Adipocyte (in vitro differentiated cells): ENCODE data around the gene IQSEC3.
"Not testable (repeated sequence)": the region's sequence is repeated elsewhere in the genome, so short reads cannot be mapped to it uniquely, and the experiment has no call there.

Source experiments
- DNase-seq: peaks from one replicate; pipeline ENCODE4 v3.0.0-alpha.2; 2015; ENCODE audit warnings: low read depth
- H3K27me3 ChIP-seq: replicated peaks from 2 replicates; pipeline ENCODE4 v1.7.0; 2013; ENCODE audit warnings: mild to moderate bottlenecking, low read length, moderate library complexity; ENCODE audit not compliant: control insufficient read depth, insufficient read depth
- H3K36me3 ChIP-seq: 2 replicates; pipeline ENCODE4 v1.7.0; 2013; ENCODE audit warnings: low read length, mild to moderate bottlenecking, moderate library complexity; ENCODE audit not compliant: control insufficient read depth, insufficient read depth, severe bottlenecking
- H3K4me1 ChIP-seq: 2 replicates; pipeline ENCODE4 v1.7.0; 2013; ENCODE audit warnings: mild to moderate bottlenecking, low read length, moderate library complexity; ENCODE audit not compliant: control insufficient read depth, insufficient read depth
- H3K4me3 ChIP-seq: 2 replicates; pipeline ENCODE4 v1.7.0; 2013; ENCODE audit warnings: mild to moderate bottlenecking, low read length, moderate library complexity
- H3K9ac ChIP-seq: 2 replicates; pipeline ENCODE4 v1.7.0; 2013; ENCODE audit warnings: mild to moderate bottlenecking, low read length, moderate library complexity
- H3K9me3 ChIP-seq: 2 replicates; pipeline ENCODE4 v1.7.0; 2013; ENCODE audit warnings: mild to moderate bottlenecking, low read length, moderate library complexity; ENCODE audit not compliant: control insufficient read depth

IQSEC3 gene

DNA sequence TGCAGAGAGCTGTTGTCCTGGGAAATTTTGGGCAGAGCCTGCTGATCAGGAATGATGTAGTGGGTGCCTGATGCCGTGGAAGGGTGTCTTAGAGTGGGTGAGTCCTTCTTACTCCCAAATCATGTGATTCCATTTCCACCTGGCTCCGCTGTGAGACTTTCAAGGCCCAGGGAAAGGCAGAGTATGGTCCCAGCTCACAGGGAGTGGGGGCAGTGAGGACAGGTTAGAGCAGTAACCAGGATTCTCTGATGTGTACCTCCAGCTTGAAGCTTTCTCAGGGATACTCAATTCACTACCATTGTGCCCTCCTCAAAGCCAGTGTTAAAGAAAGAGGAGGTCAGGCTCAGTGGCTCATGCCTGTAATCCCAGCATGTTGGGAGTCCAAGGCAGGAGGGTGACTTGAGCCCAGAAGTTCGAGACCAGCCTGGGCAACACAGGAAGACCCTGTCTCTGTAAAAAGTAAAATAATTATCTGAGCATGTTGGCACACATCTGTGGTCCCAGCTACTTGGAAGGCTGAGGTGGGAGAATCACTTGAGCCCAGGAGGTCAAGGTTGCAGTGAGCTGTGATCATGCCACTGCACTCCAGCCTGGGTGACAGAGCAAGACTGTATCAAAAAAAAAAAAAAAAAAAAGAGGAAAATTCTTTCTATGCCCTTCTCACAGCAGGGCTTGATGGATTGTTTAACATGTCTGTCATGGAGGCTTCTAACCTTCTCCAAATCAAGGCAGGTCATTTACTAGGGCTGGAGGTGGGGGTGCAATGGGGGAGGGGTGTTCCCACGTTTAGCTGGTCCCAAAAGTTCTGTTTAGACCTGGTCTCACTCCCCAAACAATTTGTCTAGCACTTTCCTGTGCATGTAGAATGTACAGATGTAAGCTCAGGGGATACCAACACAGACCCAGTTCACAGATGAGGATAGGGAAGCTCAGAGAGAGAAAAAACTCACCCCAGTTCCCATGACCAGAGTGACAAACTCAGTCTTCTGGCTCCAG is 12.5 kb upstream of the IQSEC3 start:
- no peaks in the 10 kb centered on the region for H3K36me3 ChIP-seq
- H3K9me3 ChIP-seq: peaks cover 17% of the 10 kb centered on the region
- no peak overlapping the region for H3K4me3 ChIP-seq
- no peak for DNase-seq
- no peaks in the 10 kb centered on the region for H3K4me1 ChIP-seq
- H3K9ac ChIP-seq: no peak overlapping the region
- H3K27me3 ChIP-seq: peaks cover 54% of the 10 kb centered on the region

DNA sequence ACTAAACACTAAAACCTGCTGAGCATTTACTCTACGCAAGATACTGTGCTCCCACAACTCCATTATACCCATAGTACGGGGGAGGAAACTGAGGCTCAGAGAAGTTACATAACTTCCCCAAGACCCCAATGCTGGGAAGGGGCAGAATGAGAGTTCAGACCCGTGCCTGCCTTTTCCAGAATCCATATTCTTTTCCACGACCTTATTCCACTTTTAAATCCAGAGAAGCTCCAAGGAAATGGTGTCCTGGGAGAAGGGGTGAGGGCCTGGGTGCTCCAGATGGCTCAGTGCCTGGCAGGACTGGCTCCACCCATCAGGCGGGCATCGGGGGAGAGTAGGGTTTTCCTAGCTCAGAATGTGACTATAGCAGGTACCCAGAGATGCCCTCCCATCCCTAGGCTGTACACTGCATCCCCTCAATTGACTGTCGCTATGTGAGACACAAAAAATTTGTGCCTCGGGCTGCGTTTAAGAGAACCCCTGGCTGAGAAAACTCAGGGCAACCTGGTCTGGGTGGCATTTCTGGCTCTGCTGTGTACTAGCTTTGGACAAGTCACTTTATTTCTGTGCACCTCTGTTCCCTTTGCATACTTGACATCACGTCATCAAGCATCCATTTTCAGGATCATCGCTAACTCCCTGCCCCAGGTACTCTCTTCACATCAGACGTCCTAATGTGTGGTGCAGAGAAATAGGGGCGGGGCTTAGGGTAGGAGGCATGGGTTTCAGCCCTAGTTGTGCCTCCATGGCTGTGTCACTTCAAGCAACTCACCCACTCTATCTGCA is 11.6 kb upstream of the IQSEC3 start:
- H3K9ac ChIP-seq: no peak overlapping the region
- no peaks in the 10 kb centered on the region for H3K36me3 ChIP-seq
- H3K27me3 ChIP-seq: peaks cover 53% of the 10 kb centered on the region
- H3K4me3 ChIP-seq: no peak overlapping the region
- H3K9me3 ChIP-seq: peaks cover 21% of the 10 kb centered on the region
- H3K4me1 ChIP-seq: no peaks in the 10 kb centered on the region
- no peak for DNase-seq

DNA sequence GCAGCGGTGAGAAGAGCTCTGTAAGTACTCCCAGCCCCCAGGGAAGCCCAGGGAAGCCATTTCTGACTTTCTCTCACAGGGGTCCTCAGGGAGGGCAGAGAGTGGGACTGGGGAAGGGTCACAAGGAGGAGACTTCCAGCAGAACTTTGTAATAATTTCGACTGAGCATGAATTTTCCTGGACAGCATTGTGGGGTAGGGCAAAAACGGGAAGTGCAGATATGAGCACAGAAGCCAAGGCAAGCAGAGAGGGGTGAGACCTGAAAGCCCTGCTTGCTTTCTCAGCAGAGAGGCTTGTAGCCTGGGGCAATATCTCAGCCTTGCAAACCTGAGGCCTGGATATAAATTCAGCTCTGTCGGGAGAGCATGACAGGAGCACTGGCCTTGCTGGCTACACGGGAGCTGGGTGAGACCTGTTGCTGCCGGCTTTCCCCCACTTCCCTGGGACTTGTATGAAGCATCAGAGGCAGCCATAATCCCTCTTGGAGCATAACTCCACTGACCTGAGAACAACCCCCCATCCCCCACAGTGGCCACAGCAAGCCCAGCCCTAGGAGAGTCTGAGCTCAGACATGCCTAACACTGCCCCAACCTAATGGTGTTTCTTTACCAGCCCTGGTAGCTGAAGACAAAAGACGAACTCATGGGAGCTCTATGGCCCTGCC is 9.8 kb upstream of the IQSEC3 start:
- H3K9ac ChIP-seq: no peak overlapping the region
- no peaks in the 10 kb centered on the region for H3K36me3 ChIP-seq
- peaks cover 53% of the 10 kb centered on the region for H3K27me3 ChIP-seq
- H3K4me1 ChIP-seq: no peaks in the 10 kb centered on the region
- DNase-seq: no peak
- H3K4me3 ChIP-seq: no peak overlapping the region
- peaks cover 24% of the 10 kb centered on the region for H3K9me3 ChIP-seq

DNA sequence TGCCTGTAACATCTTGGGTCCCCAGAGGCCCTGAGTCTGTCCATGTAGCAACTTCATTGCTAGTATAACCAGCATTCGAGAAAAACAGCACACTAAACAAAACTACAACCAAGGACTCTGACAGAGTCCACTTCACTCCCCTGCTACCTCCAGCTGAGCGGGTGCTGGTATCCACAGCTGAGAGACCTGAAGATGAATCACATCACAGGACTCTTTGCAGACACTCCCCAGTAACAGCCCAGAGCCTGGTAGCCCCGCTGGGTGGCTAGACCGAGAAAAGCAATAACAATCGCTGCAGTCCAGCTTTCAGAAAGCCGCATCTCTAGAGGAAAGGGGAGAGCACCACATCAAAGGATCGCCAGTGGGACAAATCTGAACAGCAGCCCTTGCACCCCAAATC is 9.0 kb upstream of the IQSEC3 start:
- H3K4me1 ChIP-seq: no peaks in the 10 kb centered on the region
- H3K27me3 ChIP-seq: peaks cover 50% of the 10 kb centered on the region
- H3K9ac ChIP-seq: no peak overlapping the region
- H3K9me3 ChIP-seq: peaks cover 26% of the 10 kb centered on the region
- H3K4me3 ChIP-seq: no peak overlapping the region
- DNase-seq: no peak
- H3K36me3 ChIP-seq: no peaks in the 10 kb centered on the region

DNA sequence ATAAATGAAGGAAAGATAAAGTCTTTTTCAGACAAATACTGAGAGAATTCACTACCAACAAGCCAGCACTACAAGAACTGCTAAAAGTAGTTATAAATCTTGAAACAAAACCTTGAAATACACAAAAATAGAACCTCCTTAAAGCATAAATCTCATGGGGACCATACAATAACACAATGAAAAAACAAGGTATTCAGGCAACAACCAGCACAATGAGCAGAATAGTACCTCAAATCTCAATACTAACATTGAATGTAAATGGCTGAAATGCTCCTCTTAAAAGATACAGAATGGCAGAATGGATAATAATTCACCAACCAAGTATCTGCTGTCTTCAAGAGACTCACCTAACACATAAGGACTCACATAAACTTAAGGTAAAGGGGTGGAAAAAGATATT is 7.7 kb upstream of the IQSEC3 start:
- Histone ChIP-seq H3K27me3 (peaks cover 43% of the 10 kb centered on the region), H3K4me3 (no peak overlapping the region), H3K9me3 (peaks cover 26% of the 10 kb centered on the region), H3K4me1 (no peaks in the 10 kb centered on the region), H3K9ac (no peak overlapping the region), H3K36me3 (no peaks in the 10 kb centered on the region)
- no peak for DNase-seq

DNA sequence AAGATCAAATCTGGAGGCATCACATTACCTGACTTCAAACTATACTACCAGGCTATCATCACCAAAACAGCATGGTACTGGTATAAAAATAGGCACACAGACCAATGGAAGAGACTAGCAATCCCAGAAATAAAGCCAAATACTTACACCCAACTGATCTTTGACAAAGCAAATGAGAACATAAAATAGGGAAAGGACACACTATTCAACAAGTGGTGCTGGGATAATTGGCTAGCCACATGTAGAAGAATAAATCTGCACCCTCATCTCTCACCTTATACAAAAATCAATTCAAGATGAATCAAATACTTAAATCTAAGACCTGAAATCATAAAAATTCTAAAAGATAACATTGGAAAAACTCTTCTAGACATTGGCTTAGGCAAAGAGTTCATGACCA is 4.7 kb upstream of the IQSEC3 start:
- Histone ChIP-seq H3K9me3 (peaks cover 20% of the 10 kb centered on the region), H3K27me3 (peaks cover 15% of the 10 kb centered on the region)
- not testable (repeated sequence) for H3K36me3 ChIP-seq, DNase-seq, H3K4me3 ChIP-seq, H3K9ac ChIP-seq, H3K4me1 ChIP-seq

DNA sequence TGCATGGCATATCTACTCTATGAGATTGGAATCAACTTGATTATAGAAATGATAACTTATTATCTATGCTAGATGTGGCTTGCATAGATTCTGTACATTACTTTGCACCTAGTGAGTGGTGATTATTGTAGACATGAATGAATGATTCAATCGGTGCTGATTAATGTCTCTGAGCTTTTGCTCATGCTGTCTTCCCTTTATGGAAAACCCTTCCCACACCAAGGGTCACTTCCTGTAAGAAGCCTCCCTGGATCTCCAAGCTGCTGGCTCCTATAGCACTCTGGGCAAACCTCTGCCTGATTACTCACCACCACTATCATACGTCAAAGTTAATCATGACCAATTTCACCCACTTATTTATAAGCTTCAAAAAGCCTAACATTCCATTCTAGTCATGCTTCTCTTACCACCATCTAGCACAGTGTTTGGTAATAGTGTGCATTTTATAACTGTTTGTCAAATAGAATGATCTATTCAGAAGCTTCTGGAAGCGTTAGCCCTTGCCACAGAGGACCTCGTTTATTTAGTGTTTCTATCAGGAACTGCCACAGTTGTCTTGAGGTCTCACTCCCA is 990 bp upstream of the IQSEC3 start:
- DNase-seq, H3K4me1 ChIP-seq, H3K36me3 ChIP-seq, H3K9me3 ChIP-seq, H3K9ac ChIP-seq, H3K4me3 ChIP-seq: not testable (repeated sequence)
- H3K27me3 ChIP-seq: peaks cover 13% of the 10 kb centered on the region

DNA sequence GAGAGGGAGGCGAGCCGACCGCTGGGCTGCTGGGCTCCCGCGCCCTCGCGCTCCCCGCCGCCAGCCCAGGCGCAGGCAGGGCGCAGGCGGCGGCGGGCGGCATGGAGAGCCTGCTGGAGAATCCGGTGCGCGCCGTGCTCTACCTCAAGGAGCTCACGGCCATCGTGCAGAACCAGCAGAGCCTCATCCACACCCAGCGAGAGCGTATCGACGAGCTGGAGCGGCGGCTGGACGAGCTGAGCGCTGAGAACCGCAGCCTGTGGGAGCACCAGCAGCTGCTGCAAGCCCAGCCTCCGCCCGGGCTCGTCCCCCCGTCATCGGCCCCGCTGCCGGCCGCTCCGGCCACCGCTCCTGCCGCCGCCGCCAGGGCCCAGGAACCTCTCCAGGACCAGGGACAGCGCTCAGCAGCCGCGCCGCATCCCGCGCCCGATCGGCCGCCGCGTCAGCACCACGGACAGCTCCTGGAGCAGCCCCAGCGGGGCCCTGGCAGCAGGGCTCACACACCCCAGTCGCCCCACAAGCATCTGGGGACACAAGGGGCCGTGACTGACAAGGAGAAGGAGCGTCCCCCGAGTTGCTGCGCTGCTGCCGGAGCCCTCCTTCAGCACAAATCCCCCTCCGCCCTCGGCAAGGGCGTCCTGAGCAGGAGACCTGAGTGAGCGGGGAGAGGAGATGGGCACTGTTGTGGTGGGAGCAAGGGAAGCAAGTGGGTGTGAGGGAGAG is 376 bp downstream of the IQSEC3 start:
- not testable (repeated sequence) for H3K4me3 ChIP-seq
- DNase-seq: peak; percentile 31

DNA sequence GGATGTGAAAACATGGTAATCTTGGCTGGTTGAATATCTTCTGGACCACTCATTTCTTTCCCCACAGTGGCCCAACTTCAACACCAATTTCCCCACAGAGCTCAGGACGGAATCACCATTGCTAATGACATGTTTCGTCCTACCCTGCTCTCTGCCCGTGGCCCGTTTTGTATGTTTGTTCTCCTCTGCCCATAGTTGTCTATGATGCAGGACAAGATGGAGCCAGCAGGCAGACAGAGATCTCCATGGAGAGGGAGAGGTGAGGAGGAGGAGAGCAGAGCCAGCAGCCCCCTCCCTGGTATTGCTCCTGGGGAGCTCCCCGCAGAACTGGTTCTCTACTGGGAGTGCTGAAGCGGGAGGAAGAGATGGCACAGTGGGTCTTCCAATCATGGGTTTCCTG is 3.1 kb downstream of the IQSEC3 start:
- not testable (repeated sequence) for H3K4me3 ChIP-seq, H3K9ac ChIP-seq, DNase-seq, H3K36me3 ChIP-seq, H3K4me1 ChIP-seq, H3K9me3 ChIP-seq
- peaks cover 20% of the 10 kb centered on the region for H3K27me3 ChIP-seq

More for the DNA sequence above, 376 bp downstream of the IQSEC3 start:
- H3K4me1 ChIP-seq, H3K9me3 ChIP-seq, H3K9ac ChIP-seq, H3K36me3 ChIP-seq: not testable (repeated sequence)
- H3K27me3 ChIP-seq: peaks cover 19% of the 10 kb centered on the region

DNA sequence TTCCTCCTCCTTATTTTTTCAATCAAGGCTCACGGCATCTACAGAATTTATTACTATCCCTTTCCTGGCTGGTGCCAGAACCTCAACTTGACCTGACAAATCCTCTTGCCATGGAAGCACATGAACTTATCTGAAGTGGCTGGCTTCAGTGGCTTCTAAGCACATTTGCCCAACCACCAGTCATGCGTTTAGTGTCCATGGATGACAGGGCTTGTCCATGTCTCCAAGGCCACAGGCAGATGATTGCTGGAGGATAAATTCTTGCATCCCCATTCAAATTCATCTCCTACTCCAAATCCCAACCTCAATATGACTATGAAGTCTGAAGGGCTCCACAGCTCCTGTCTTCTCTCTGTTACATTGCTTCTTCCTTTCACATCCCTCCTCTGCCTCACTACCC is 4.0 kb downstream of the IQSEC3 start:
- H3K9ac ChIP-seq, H3K36me3 ChIP-seq, H3K9me3 ChIP-seq, DNase-seq, H3K4me3 ChIP-seq, H3K4me1 ChIP-seq: not testable (repeated sequence)
- peaks cover 20% of the 10 kb centered on the region for H3K27me3 ChIP-seq
